Activated naive CD4-positive, alpha-beta T cell treated with Interleukin-2 at 50 U/mL for 16 hours (primary cell): ENCODE measurements around the gene RHAG.
"Not testable (repeated sequence)": the region's sequence is repeated elsewhere in the genome, so short reads cannot be mapped to it uniquely, and the experiment has no call there.

Experiments
- DNase-seq: peaks from one replicate; pipeline ENCODE4 v3.0.0-alpha.2; 2020

RHAG gene

GRCh38 chr6:49635480-49635879 lies 1.2 kb downstream of the RHAG start:
- DNase-seq, result no peak

- DNase-seq, result no peak
Observed at GRCh38 chr6:49634836-49635218, 1.8 kb downstream of the RHAG start.

- no peak for DNase-seq
Observed at GRCh38 chr6:49634092-49634835, 2.4 kb downstream of the RHAG start.

- no peak for DNase-seq
Observed at GRCh38 chr6:49633541-49633940, 3.1 kb downstream of the RHAG start.

- DNase-seq, result no peak
Observed at GRCh38 chr6:49632727-49633126, 3.9 kb downstream of the RHAG start.

- DNase-seq, result not testable (repeated sequence)
Observed at GRCh38 chr6:49629485-49630088, 7.1 kb downstream of the RHAG start.

GRCh38 chr6:49626811-49627210 lies 9.8 kb downstream of the RHAG start:
- DNase-seq, result no peak

GRCh38 chr6:49618257-49618656 lies 18.4 kb downstream of the RHAG start:
- no peak for DNase-seq

GRCh38 chr6:49614144-49614543 lies 22.5 kb downstream of the RHAG start:
- not testable (repeated sequence) for DNase-seq

- DNase-seq, result no peak
Observed at GRCh38 chr6:49609285-49609684, 27.4 kb downstream of the RHAG start.

GRCh38 chr6:49608275-49608674 lies 28.4 kb downstream of the RHAG start:
- not testable (repeated sequence) for DNase-seq

GRCh38 chr6:49607391-49607982 lies 29.2 kb downstream of the RHAG start:
- DNase-seq, result no peak

- DNase-seq, result no peak
Observed at GRCh38 chr6:49606721-49607390, 29.8 kb downstream of the RHAG start.

- DNase-seq, result not testable (repeated sequence)
Observed at GRCh38 chr6:49604080-49604479, 32.6 kb downstream of the RHAG start.

GRCh38 chr6:49587262-49587661 lies 49.4 kb downstream of the RHAG start:
- DNase-seq, result not testable (repeated sequence)

- no peak for DNase-seq
Observed at GRCh38 chr6:49582529-49582928, 54.1 kb downstream of the RHAG start.

GRCh38 chr6:49579649-49580048 lies 57.0 kb downstream of the RHAG start:
- DNase-seq, result no peak

- DNase-seq, result no peak
Observed at GRCh38 chr6:49576618-49577017, 60.0 kb downstream of the RHAG start.

GRCh38 chr6:49570474-49571079 lies 66.1 kb downstream of the RHAG start:
- no peak for DNase-seq

GRCh38 chr6:49565855-49566254 lies 70.8 kb downstream of the RHAG start:
- no peak for DNase-seq

- DNase-seq, result no peak
Observed at GRCh38 chr6:49565261-49565660, 71.4 kb downstream of the RHAG start.

GRCh38 chr6:49564552-49564951 lies 72.1 kb downstream of the RHAG start:
- DNase-seq, result no peak
